ENCODE results near the gene SCGB1D2. TPM values are rescaled to one million over a fixed set of nuclear protein-coding genes. Genes with fewer than 3 reads are reported as not detected.

The SCGB1D2 gene, protein sequence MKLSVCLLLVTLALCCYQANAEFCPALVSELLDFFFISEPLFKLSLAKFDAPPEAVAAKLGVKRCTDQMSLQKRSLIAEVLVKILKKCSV
- not detected in 2 replicates for total RNA-seq

DNA sequence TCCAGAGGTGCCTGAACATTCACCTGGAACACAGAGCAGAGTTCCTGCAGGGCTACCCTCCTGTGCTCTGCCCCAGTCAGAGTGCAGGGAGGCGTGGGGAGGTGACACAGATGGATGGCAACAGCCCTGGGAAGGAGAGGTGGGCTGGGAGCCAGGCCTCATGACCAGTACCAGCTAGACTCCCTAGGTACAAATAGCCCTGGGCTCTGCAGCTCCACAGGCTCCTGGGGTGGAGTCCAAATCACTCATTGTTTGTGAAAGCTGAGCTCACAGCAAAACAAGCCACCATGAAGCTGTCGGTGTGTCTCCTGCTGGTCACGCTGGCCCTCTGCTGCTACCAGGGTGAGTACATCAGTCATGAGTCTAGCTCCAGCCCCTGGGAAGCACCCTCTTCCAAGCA, at the start of gene SCGB1D2:
Gene SCGB1D2 (plus strand): TSS at position 219 of the 400 bp plus-strand sequence. CDS start 69 bp downstream, at position 288.

DNA sequence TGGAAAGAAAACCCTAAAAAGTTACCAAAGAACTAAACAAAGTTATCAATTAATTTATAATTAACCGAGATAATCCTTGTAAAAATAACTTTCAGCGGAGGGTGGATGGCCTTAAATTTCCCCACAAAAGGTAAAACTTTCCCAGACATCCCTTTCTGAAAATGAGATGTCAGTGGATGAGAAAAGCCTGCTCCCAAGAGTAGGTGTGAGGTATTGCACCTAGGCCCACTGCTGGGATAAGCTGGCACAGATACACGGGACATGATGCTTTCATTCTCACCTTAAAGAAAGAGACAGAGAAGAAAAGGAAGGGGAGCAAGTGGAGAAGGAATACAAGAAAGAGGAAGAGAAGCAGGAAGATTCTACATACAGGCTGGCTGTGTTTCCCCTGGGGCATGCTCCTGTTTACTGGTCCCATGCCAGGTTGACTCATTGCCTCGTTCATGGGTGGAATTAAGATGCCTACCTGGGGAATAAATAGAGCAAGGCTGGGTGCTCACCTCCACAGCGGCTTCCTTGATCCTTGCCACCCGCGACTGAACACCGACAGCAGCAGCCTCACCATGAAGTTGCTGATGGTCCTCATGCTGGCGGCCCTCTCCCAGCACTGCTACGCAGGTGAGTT, 27.7 kb downstream of the SCGB1D2 start, which contains the start of gene SCGB2A2:
Gene SCGB2A2 (plus strand): TSS at position 505 of the 625 bp plus-strand sequence. CDS start 59 bp downstream, at position 564.

Other genes starting within 250 kb of the SCGB1D2 start
- gene INCENP, start 118.2 kb upstream of the SCGB1D2 start, total RNA-seq = 15.7 and 24.3 TPM in 2 replicates
- not detected in 2 replicates for gene SCGB1D1, start 52.0 kb upstream of the SCGB1D2 start, total RNA-seq
- not detected in 2 replicates for gene SCGB2A1, start 33.6 kb upstream of the SCGB1D2 start, total RNA-seq
- not detected in 2 replicates for gene SCGB2A2, start 27.9 kb downstream of the SCGB1D2 start, total RNA-seq
- gene SCGB1D4, start 56.8 kb downstream of the SCGB1D2 start, total RNA-seq = not detected in 2 replicates
- 0.65 and 1.9 TPM in 2 replicates for gene ASRGL1, start 95.2 kb downstream of the SCGB1D2 start, total RNA-seq
- not detected in 2 replicates for gene SCGB1A1, start 176.8 kb downstream of the SCGB1D2 start, total RNA-seq

Data from articular chondrocyte of knee joint (primary cell).